GM03348 (cell line): ENCODE data around the gene CYP20A1.
"Not testable (repeated sequence)": the region's sequence is repeated elsewhere in the genome, so short reads cannot be mapped to it uniquely, and the experiment has no call there.

Experiments used
- DNase-seq: peaks from one replicate; pipeline ENCODE4 v3.0.0; 2012; ENCODE audit warnings: low spot score

The CYP20A1 gene, protein sequence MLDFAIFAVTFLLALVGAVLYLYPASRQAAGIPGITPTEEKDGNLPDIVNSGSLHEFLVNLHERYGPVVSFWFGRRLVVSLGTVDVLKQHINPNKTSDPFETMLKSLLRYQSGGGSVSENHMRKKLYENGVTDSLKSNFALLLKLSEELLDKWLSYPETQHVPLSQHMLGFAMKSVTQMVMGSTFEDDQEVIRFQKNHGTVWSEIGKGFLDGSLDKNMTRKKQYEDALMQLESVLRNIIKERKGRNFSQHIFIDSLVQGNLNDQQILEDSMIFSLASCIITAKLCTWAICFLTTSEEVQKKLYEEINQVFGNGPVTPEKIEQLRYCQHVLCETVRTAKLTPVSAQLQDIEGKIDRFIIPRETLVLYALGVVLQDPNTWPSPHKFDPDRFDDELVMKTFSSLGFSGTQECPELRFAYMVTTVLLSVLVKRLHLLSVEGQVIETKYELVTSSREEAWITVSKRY

DNA sequence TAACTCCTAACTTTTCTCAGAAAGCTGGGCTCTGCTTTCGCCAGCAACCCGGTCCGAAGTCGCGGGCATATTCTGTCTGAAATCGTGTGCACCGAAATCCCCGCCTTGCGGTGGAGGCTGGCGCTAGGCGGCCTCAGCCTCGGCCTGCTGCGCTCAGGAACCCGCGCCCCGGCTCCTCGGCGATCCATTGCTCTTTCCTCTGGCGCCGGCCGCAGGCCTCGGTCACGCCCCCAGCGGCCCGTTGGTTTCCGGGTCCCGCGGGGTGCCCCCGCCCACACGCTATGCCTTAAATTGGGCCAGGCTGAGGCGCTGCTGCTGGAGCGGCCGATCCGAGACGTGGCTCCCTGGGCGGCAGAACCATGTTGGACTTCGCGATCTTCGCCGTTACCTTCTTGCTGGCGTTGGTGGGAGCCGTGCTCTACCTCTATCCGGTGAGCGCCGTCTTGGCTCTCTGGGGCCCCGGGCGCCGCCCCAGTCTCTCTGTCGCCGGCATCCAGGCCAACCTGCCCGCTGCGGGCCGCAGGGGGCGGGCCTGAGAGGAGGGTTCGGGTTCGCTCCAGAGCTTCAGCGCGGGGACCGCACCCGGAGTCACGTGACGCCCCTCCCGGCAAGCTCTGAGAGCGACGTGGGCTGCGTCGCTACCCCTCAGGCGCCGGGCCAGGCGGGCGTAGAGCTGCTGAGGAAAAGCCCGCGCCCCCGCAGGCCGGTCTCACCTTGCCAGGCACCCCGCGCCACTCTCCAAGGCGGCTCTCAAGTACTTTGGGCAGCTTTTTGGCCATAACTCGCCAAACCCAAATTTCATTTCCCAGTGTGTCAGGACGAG lies at the start of gene CYP20A1:
Gene CYP20A1 (plus strand): TSS at position 315 of the 823 bp plus-strand sequence. CDS start 45 bp downstream, at position 360.
- peak; percentile 96 for DNase-seq

DNA sequence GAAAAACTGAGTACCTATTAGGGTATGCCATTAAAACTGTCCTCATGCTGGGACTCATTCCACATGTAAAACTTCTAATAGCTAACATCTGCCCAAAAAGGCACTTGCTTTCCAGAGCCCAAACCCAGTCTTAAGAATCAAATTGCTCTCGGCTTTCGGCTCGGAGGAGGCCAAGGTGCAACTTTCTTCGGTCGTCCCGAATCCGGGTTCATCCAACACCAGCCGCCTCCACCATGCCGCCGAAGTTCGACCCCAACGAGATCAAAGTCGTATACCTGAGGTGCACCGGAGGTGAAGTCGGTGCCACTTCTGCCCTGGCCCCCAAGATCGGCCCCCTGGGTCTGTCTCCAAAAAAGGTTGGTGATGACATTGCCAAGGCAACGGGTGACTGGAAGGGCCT lies 48.3 kb upstream of the CYP20A1 start:
- DNase-seq, result not testable (repeated sequence)

DNA sequence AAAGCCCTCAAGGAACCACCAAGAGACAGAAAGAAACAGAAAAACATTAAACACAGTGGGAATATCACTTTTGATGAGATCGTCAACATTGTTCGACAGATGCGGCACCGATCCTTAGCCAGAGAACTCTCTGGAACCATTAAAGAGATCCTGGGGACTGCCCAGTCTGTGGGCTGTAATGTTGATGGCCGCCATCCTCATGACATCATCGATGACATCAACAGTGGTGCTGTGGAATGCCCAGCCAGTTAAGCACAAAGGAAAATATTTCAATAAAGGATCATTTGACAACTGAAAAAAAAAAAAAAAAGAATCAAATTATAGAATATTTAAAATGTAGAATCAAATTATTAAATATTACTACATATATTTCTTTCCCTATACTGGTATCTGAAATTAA lies 47.8 kb upstream of the CYP20A1 start:
- not testable (repeated sequence) for DNase-seq

DNA sequence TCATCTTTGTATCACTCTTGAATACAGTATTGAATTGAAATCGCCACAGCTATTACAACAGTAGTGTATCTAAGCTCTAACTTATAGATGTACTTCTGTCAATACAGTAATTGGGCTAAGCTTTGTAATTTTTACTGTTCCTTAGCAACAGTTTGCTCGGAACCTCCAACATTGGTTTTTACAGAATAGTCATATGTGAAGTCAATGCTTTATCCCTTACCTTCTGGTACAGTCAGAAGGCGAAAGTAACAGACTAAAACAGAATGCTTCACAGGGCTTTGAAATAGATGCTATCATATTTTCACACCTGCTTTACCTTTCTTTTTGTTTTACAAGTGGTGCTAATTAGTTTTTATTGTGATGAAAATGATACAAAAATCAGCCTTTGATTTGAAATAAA lies 46.9 kb upstream of the CYP20A1 start:
- no peak for DNase-seq

DNA sequence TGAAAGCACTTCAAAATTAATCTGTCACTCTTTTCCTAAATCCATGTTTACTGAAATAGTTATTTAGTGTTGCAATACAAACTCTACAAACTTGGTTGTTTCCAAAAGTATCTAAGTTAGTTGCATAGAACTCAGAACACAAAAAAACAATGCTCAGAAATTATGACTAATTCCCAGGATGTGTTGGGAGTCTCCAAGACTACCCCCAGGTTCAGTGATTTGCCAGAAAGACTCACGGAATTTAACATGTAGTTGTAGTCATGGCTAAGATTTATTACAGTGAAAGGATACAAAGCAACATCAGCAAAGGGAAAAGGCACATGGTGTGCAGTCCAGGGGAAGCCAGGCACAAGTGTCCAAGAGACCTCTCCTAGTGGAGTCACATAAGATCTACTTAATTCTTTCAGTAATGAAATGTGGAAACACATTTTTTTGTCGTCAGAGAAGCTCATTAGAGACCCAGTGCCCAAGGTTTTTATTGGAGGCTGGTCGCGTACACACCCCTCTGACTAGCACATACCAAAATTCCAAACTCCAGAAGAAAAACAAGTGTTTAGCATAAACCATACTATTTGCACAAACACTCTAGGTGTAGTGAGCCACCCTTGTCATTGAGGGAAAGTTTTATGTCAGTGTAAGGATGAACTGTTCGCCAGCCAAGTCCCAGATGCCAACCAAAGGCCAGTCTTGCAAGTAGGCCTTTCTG lies 43.3 kb upstream of the CYP20A1 start:
- no peak for DNase-seq

DNA sequence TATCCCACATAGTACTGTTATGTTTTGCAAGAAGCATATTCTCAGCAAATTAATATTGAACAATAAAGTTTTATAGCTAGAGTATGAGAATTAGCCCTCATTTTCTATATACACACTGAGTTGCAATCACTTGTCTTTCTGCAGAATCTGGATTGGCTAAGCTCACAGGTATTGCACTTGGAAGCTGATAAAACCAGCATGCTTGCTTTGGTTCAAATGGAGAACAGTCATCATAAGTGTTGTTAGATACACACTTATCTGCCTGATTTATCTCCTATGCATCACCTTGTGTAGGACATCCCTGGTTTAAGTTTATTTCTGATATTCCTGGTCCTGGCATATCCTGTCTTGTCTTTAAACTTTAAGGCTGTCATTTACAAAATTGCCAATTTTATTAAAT lies 38.0 kb upstream of the CYP20A1 start:
- no peak for DNase-seq

DNA sequence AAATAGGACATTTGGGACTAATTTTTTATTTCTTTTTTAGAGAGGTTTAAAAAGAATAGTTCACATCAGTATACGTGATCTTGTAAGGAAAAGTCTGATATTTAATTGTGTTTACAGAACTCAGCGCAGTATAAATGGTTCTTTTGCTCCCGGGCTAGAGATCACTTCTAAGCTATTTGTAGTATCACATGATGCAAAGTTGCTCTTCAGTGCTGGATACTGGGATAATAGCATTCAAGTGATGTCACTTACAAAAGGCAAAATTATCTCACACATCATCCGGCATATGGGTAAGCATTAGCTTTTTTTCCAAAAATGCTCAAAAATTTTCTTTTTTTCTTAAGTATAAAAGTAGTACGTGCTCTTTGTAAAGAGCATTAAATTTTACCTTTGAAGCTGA lies 37.4 kb upstream of the CYP20A1 start:
- DNase-seq, result no peak

DNA sequence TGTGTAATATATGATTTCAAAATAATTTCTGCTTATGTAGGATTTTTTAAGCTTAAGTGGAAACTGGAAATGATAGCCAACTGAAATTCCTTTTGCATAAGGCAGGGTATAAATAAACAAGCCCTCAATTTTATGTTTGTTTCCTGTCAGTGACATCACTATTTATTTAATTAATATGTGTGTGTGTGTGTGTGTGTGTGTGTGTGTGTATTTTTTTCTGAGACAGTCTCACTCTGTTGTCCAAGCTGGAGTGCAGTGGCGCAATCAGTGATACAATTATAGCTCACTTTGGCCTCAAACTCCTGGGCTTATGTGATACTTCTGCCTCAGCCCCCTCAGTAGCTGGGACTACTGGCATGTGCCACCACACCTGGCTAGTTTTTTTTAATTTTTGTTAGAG lies 29.3 kb upstream of the CYP20A1 start:
- DNase-seq, result no peak

DNA sequence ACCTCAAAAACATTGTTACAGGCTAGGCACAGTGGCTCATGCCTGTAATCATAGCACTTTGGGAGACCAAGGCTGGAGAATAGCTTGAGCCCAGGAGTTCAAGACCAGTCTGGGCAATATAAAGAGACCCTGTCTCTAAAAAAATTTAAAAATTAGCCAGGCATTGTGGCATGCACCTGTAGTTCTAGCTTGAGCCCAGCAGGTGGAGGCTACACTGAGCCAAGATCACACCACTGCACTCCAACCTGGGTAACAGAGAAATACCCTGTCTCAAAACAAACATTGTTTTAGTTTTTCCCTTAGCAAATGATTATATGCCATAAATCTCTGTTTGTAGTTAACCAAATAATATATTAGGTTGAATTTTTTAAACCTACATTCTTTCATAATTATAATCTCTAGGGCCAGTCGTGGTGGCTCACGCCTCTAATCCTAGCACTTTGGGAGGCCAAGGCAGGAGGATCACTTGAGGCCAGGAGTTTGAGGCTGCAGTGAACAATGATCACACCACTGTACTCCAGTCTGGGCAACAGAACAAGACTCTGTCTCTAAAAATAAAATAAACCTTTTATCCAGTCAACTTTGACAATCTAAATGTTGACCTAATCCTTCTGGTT lies 13.3 kb upstream of the CYP20A1 start:
- DNase-seq, result no peak

DNA sequence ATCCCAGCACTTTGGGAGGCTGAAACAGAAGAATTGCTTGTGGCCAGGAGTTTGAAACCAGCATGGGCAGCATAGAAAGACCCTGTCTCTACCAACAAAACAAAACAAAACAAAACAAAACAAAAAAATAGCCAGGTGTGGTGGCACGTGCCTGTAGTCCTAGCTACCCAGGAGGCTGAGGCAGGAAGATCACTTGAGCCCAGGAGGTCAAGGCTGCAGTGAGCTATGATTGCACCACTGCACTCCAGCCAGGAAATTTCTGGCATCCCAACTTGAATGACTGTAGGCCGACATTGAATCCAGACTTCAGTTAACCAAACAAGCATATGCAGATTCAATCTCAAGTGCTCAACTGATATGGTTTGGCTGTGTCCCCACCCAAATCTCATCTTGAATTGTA lies 9.1 kb upstream of the CYP20A1 start:
- not testable (repeated sequence) for DNase-seq

DNA sequence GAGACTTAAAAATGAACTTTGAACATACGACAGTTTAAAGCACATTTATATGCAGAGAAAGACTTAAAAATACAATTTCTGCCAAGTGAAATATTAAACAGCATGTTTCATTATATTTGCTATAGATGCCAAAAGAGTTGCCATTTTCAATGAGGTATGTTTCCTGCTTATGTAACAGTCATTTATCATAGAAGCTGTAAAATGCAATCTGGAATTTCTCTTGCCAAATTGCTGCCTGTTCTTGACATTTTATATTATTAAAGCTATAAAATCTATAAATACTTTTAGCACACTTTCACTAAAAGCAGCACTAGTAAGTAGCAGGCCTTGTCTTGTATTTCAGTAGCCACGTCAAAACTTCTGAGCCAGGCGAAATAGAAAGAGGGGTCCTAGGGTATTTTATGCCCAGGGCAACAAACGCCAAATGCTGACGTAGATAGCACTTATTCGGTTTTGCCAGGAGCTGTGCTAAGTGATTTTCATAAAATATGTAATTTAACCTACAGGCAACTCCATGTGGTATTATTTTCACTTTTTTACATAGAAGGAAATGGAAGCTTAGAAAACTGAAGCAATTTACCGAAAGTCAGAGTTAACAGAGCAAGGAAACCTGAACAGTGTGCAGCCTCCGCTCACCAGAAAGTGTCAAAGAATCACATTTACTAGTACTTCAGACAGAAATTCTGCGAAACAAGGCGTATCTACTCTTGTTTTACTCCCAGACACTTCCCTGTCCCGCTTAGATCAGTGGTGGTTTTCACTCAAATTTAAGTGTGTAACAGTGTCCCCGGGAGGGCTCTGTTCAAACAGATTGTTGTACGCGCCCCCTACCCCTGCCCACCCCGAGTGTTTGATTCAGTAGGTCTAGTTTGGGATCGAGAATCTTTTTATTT lies 1.2 kb upstream of the CYP20A1 start:
- no peak for DNase-seq

DNA sequence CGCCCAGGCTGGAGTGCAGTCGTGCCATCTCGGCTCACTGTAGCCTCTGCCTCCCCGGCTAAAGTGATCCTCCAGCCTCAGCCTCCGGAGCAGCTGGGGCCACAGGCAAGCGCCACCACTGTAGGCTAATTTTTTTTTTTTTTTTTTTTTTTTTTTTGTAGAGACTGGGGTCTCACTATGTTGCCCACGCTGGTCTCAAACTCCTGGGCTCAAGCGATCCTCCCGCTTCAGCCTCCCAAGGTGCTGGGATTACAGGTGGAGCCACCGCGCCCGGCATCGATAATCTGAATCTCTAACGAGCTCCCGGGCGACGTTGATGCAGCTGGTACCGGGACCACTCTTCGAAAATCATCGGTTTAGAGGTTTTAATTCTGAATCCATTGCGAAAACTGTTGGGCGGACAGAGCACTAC lies 520 bp upstream of the CYP20A1 start:
- DNase-seq, result no peak

DNA sequence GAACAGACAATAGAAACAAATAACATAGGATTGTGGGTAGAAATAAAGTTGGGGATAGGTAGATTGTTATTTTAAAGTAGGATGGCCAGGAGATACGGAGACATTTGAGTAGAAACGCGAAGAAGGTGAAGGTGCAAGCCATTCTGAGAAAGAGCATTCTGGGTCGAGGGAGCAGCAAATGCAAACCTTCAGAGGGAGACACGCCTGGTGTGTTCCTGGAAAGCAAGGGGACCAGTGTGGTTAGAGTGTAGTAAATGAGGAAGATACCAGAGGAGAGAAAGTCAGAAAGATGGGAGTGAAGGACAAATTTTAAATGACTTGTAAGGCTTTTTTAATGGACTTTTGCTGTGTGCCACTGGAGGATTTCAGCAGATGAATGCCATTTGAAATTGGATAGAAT lies 1.7 kb downstream of the CYP20A1 start:
- DNase-seq, result no peak

DNA sequence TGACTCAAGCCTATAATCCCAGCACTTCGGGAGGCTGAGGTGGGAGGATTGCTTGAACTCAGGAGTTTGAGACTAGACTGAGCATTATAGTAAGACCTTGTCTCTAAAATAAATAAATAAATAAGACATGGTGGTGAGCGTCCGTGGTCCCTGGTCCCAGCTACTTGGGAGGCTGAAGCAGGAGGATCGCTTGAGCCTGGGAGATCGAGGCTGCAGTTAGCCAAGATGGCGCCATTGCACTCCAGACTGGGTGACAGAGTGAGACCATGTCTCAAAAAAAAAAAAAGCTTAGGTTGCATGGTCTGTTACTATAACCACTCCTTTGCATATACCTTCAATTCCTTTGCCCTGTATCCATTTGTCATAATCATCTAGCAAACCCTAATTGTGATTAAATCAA lies 3.7 kb downstream of the CYP20A1 start:
- DNase-seq, result no peak

DNA sequence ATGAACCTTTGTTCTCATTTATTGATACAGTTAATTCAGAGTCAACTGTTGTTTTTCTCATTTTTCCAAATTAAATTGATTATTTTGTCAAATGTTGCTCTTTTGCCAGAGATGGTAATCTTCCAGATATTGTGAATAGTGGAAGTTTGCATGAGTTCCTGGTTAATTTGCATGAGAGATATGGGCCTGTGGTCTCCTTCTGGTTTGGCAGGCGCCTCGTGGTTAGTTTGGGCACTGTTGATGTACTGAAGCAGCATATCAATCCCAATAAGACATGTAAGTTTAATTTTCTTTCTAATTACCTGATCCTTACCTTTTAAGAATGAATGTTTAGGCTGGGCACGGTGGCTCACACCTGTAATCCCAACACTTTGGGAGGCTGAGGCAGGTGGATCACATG lies 7.8 kb downstream of the CYP20A1 start:
- no peak for DNase-seq

DNA sequence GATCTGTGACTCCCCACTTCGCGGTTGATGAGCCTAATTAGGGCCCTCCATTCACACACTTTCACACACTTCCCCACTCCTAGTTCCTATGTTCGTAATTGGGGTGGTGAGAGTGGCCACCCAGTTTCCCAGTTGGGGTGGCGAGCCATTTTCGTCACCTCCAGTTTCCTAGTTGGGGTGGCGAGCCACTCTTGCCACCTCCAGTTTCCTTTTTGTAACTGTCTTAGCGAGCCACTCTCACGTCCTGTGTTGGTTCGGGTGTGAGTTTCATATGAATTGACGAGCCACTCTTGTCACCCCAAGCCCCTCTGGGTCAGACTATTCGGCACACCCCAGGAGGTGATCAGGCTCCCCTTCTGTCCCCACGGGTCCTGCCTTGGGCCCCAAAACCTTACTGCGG lies 14.0 kb downstream of the CYP20A1 start:
- no peak for DNase-seq

DNA sequence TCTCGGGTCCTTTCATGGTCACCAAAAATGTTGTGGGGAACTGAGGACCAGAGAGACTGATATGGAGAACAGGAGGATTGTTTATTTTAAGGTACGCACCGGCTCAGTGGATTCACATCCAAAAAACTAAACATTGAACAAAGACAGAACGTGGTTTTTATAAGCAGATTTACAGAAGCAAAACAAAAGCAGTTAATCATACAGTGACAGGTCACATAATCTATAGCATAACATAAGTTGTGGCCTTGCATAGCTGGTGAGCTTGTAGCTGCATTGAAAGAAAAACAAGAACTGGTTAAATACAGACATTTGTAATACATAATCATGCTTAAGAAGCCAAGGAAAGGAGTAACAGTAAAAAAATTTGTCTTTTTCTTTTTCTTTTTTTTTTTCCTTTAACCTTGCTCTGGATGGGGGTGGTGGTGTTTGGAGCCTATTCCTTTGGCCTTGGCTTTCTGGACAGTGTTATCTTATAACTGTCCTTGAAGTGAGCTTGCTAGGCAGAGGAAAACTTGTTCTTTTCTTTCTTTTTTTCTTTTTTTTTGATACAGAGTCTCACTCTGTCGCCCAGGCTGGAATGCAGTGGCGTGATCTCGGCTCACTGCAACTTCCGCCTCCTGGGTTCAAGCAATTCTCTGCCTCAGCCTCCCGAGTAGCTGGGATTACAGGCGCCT lies 14.7 kb downstream of the CYP20A1 start:
- not testable (repeated sequence) for DNase-seq

DNA sequence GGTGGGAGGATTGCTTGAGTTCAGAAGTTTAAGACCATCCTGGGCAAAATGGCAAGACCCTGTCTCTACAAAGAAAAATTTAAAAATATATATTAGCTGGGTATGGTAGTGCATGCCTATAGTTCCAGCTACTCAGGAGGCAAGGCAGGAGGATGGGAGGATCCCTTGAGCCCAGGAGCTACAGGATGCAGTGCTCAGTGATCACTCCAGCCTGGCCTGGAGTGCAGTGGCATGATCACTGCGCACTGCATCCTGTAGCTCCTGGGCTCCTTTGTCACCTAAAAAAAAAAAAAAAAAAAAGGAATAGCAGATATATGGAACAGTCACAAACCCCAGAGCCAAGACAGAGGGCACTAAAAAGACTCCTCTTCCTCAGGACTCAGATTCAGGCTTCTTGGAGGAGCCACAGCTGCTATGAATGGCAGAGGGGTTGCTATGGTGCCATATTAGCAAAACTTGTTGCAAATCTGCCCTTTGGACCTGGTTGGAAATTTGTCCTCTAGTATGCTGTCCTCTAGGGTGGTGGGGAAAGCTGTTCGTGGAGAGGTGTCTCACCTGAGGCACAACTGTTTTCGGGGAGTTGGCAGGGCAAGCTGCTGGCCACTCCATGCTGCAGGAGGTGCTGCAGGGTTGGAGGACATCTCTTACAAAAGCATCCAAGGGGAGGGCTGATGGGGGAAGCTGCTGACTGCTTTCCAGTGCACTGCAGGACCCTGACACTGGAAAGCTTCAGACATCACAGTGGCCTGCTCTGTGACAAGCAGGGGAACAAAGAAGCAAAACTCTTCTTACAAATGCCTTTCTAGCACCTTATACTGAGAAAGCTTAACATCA lies 22.7 kb downstream of the CYP20A1 start:
- no peak for DNase-seq

DNA sequence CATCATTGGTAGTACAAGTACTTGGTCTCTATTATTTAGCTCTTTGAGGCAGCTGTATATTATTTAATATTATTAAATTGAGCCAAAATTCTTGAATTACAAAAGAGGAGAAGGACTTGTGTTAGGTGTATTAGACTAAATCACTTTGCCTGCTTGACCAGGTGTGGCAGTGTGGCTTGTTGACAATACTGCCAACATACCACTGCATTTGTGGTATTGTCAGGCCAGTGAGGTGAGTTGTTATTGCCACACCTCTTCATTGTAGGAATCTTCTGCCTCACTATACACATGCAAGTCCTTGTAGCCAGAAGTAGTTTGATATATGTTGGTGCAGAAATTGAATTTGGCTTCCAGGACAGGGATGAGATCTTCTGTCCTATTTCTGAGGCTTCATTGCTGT lies 40.5 kb downstream of the CYP20A1 start:
- DNase-seq, result no peak
